HG02852 (cell line): ENCODE data around the gene PRKN.

Experiments
- ATAC-seq: cut with Tn5 transposase; IDR thresholded peaks from one replicate; pipeline ENCODE4 v1.9.1; 2021; ENCODE audit warnings: mild to moderate bottlenecking, moderate library complexity; ENCODE audit not compliant: unreplicated experiment

PRKN gene

DNA sequence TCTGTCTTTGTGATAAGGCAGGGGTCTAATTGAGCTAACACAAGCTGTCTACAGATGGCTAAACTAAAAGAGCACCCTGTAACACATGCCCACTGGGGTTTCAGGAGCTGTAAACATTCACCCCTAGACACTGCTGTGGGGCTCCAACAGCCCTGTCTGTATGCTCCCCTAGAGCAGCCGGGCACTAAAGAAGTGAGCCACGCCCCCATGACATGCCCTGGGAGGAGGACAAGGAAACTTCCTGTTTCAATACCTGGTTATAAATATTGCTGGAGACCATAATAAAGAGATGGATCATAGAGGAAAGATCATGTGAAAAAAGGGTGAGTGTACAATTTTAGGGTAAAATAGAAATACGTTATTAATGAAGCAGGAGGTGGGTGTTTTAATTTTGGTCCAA is 786.0 kb downstream of the PRKN start:
- no peak for ATAC-seq

DNA sequence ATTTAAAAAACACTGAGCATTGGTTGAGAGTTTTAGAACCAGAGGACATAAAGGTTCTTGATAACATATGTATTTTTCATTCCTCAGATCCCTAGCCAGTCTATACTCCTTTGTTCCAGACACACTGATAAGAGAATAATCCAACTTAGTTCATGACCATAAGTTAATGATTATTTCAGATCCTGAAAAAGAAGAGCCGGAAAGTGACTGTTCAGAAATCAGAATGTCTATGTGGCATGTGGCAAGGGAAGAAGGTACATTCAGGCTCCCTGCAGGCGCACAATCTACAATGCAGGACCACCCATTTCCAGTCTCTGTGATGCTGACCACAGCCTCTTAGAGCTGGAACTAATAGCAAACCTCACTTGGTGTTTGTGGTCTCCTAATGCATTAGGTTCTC is 787.0 kb downstream of the PRKN start:
- ATAC-seq, result no peak

DNA sequence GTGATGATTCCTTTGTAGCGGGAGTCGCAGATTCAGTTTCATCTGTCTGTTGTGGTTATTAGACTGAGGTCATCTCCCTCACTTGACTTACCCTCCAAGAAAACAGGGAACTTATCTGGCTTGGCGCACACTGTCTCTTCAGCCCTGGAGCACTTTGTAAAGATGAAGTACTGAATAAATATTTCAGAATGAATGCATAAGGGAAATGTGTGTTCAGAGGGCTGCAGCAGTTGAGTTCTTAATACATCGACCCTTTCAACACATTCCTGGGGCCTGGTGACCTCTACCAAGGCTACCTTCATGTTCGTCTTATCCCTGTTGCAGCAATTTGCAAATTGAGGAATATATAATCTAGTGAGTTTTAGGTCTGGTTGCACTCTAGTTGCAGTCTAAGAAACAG is 801.2 kb downstream of the PRKN start:
- ATAC-seq, result no peak

DNA sequence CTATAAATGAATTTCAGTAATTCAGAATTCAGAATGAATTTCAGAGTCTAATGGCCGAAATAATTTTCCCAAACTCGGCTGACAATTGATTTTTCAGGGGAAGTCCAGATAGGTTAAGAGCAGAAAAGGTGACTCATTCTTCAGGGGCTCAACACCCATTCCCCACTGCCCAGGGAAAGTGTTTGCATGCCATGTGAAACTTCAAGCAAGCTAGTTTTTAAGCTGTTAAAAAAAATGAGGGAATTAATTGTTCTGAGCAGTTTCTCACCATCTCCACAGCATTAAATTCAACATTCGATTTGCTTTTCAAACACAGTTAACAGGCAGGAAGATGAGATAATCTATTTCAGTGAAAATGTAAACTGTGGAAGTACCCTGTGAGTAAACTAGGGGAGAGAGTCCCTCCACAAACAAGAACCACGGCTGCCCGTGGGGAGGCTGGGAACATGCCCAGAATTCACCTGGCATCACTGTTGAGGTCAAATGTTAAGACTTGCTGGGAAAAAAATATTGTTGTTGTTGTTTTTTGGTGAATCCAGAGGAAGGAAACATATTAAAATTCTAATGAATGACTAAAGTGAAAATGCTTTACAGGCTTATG is 803.0 kb downstream of the PRKN start:
- no peak for ATAC-seq

DNA sequence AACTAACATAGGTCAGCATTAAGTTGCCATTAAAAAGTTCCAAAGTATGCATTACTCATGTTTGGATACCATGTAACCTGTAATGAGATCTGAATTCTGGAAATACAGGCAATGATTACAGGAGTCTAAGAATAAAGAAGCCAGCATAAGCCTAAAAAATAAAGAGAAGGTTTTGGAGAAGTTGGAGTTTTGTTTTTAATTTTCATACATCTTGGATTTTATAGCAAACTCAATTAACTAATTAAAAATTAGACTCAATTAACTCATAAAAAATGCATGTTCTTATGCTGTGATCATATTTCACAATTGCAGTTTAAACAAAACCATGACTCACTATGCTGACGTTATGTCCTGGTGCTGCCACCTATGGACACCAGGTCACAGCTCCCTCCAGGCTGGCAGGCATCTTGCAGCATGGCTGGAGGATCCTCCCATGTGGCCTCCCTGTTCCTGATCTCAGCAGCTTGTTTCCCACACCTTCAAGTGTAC is 804.9 kb downstream of the PRKN start:
- no peak for ATAC-seq

DNA sequence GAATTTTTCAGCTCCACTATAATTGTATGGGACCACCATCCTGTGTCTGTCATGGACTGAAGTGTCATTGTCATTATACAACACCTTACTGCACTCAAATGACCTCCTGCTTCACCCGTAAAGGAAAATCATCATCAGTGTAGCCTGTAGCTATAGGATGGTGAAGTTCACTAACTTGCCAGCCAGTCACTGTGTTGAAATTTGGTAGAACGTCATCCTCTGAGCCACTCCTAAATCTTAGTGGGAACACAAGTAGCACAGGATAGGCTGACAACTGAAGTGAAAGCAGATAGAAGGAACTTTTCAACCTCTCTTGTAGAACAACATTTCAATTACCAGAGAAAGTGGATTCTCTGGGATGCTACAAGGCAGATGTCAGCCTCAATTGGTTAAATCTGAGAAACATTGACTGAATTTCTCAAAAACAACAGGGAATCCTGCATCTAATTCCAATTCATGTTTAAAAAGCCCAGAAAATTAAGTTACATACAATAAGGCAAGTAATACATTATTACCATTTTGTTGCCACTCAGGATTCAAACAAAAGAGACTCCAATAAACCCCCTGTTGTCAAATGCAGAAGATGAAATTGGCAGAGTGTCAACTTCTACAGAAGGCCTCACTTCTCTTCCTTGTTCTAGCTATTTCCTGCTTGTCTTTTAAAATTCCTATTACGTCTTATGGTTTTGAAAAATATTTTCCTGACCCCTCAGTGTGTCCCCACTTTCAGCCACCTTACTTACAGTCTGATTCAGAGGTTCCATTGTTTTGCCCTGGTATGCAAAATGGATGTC is 805.8 kb downstream of the PRKN start:
- ATAC-seq, result no peak

DNA sequence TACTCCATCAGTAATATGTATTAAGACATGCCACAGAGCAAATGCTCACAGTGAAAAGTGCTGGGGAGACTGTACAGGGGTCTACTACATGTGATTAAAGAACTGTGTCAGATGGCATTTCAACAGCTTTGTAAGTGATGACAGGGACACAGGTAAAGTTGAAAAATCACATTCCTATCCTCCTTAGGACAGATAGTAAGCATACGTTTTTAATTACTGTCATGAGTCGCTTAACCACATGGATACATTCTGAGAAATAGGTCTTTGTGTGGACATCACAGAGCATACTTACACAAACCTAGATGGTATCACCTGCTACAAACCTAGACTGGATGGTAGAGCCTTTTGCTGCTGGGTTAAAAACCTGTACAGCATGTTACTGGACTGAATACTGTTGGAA is 807.9 kb downstream of the PRKN start:
- ATAC-seq, result no peak

DNA sequence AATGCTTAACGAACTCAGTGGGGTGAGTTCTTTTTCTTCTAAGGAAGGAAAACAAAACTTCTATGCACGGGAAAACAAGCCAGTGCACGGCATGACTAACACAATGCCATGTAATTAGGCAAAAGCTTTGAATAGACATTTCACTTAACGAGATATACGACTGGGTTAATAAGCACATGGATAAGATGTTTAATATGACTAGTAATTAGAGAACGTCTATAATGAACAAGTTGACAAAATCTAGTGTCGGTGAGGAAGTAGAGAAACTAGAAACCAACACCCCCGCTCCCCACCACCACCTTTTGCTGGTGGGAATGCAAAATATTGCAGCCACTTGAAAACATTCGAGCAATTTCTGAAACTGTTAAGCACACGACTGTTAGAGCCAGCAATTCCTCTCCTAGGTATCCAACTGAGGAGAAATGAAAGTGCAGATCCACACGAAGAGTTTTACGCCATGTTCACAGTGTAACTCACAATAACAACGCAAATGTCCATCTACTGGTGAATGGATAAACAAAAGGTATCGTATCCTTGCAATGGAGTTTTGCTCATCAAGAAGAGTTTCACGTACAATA is 808.8 kb downstream of the PRKN start:
- no peak for ATAC-seq

DNA sequence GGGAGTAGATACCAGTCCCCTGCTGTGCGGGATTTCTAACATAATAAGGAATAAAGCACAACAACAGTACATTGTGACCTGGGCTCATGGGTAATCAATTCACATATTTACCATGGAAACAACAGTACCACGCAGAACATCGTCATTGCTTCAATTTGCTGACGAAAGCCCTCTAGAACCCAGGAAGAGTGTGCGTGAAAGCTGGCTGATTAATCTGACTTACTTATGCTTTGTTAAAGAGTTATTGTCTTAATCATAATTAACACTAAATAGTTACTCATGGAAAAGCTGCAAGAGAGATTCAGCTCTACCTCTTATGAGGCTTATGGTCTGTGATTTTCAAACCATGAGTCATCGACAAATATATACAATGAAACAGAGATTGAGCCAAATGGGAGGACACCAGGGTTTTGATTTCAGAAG is 809.4 kb downstream of the PRKN start:
- no peak for ATAC-seq

DNA sequence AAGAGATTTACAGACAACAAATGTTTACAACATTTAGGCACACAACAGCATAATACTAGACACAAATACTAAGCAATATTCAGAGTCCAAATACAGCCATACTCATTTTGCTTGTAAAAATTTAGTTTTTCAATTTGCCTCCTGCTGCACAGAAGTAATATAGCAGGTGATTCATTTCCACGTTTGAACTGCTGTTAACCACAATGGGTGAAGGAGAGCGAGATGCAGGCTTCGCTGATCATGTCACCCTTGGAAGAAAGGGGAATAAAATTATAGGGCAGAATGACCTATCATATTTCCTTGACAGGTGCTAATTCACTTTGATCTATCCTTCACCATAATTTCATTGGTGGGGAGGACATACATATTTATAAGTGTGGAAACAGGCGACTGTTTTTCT is 809.9 kb downstream of the PRKN start:
- no peak for ATAC-seq

DNA sequence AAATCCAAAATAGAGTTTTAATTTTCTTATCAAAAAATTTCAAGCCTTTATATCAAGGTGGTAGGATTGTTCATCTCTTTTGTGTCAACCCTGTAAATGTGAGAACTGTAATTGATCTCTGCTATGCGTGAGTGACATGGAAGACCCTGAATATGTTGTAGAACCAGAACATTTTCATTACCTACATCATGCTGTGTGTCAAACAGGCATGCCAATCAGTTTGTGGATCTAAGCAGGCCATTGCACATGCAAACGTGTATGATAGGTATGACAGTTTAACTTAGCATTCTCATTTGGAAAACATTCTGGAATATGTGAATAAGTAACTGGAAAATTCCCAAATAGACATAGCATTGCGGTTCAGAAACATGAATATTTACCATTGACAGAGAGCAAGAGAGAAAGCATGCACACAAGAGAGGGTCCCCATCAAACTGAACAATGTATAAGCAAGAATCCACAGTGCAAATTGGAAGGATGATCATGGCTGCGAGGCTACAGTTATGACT is 812.1 kb downstream of the PRKN start:
- no peak for ATAC-seq

DNA sequence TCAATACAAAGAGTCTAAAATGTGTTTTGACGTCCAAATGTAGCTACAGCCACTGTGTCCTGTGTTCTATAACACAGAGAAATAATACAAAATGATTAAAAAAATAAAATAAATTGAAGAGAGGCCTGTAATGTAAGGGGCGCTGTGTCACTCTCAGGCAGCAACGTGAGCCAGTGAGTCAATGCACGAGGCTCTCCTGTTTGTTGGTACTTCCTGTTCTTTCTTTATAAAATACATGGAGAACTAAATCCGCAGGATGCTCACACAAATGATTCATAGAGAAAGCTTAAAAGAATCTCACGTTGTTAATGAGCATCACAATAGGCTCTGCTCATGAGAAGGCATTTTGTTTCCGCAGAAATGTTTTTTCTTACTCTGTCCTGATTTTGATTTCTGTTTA is 818.7 kb downstream of the PRKN start:
- ATAC-seq, result no peak

DNA sequence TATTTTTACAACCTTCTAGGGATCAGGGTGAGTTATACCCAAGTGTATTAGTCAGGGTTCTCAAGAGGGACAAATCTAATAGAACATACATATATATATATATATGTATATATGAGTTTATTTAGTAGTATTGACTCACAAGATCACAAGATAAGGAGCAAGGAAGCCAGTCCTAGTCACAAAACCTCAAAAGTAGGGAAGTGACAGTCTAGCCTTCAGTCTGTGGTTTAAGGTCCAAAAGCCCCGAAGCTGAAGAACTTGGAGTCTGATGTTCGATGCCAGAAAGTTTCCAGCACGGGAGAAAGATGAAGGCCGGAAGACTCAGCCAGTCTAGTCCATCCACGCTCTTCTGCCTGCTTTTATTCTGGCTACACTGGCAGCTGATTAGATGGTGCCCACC is 821.0 kb downstream of the PRKN start:
- no peak for ATAC-seq

DNA sequence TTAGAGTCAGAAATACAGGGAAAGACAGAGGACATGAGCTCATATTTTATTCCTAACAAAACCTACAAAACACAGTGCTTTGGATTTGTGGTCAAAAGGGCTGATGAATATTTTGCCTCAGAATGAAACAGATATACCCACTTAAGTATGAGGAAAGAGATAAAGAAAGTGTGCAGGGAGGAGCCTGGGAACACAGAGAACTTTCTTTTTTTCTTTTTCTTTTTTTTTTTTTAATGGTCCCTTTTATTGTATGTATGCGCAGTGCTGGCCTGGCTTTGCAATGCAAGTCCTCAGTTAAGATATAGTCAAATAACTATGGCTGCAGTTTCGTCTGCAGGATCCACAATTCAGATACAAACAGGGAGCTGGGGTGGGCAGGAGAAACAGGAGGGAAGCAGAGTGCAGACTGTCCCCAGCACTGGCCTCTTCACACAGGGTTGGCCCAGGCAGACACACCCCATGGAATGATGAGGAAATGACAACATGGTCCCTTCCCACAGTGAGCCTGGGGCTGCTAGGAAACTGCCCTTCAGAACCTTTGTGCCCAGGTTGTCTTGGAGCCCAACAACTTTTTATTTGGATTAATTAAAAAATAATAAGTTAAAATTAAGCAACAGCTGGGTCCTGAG is 823.9 kb downstream of the PRKN start:
- no peak for ATAC-seq

DNA sequence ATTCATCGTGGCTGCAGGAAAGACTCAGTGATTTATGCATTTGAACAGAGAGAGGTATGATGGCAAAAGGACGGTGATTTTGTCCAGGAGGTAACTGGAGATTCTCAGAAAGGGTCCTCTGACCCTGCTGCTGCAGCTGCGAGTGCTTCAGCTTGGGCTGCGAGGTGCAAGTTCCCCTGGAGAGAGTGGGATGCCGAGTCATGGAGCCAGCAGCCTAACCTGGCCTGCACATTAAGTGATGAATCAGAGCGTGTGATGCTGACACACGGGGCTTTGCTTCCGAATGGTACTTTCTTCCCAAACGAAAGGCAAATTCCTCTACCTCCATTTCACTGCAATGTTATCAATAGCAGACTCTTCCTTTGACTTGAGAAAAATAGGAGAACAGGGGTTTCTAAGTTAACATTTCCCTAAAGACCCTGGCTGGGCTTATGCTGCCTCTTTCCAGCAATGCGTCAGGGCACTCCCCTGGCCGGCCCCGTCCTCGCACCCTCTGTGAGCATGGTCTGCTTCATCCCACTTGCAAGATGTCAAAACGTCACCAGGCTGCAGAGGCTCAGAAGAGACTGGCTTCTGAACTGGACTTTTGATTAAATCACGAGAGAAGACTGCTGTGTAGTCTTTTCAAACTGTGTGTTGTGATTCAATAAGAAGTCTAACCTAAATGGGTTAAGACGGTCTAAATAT is 825.7 kb downstream of the PRKN start:
- no peak for ATAC-seq

DNA sequence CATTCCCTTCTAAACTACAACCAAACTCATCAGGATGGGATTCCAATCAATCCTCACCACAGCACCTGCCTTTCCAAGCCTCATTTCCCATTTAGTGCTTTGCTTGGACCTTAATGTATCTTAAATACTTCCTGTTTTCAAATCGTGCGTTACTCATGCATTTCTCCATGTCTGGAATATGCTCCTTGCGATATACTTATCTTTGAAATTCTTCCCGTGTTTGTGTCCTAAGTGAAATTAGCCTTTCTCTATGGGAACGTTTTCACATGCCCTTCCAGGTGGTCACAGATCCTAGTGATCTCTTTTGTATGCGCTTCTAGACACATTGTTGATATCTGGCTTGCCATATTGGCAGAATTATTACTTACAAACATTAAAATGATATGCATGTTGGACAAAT is 833.1 kb downstream of the PRKN start:
- no peak for ATAC-seq

DNA sequence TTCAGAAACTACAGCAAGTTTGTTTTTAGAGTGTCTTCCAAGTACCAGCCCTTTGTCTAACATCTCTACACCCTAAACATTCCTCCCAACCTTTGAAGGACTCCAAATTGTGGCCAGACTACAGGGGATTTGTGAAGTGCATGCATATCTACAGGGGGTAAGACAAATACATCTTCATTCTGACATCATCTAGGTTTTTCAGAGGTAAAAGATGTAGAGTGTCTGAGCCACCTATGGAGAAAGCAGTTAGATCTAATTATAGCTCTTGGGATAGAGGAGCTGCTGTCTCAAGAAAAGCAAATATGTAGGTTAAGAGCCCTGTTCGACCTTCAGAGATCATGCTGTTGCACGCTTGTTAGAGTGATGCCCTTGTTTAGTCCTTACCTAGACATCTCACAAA is 836.0 kb downstream of the PRKN start:
- no peak for ATAC-seq

DNA sequence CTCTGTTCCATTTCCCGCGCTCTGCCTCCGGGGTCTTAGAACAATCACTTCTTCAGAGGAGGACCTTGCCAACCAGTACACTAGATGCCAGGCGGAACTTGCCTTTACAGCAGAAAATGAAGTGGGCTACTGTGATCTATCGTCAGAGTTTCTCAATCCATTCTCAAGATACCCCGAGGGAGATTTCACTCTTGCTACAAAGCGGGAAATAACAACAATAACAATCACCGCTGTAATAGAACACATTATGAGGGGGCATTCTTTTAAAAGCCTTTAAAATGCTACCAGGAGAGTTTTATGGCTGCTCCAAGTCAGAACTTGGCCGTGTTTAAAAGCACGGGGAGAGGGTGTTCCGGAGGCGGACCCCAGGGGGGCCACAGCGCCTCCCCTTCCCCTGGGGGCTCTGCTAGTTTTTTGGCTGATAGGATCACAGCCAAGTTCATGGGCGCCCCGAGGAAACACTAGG is 836.7 kb downstream of the PRKN start:
- no peak for ATAC-seq

DNA sequence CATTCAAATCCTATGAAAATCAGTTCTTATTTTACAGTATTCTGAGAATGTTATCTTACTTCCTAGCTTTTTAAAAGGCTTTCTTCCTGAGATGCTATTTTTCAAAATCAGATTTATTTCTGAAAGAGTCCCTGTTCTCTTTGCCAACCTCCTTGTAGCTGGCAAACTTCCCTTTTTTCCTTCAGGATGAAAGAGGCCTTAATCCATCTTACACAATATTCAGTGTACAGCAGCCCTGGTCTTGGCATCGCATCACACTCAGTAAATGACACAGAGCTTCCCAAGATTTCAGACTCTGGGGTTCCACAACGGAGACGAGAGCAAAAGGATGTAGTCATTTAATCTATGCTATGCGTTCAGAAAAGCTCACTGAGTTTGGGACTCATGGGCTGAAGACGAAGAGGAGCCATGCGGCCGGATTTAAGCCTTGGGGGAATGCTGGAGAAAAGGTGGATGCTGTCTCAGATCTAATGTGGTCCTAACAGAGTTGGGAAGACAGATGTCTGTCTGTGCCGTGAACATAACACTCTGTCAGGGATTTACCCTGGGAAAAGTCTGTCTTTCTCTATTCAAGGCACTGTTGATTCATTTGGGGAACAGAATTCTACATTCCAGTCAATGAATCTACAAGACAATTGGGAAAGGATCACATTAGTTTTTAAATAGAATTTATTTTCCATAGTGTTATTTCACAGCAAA is 837.3 kb downstream of the PRKN start:
- no peak for ATAC-seq

DNA sequence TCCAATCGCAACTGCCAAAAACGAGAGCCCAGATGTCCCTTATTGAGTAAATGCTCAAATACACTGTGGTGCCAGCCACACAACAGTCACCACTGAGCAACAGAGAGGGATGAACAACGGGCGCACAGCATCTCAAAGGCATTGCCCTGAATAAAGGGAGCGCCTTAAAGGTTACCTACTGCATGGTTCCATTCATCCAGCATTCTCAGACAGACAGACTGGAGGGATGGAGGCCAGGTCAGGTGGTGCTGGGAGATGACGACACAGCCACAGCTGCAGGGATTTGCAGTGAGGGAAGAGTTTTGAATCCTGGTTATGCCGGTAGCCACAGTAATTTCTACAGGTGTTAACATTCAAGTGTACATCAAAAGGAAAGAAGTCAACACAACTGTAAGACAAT is 838.2 kb downstream of the PRKN start:
- ATAC-seq, result no peak
